Measurements from ENCODE around the gene PRAC2.

GRCh38 chr17:48770954-48771353 lies 48.0 kb downstream of the PRAC2 start:
- TF ChIP-seq CTCF (IDR thresholded peaks at IDR 0.05) (no peak), POLR2A (IDR thresholded peaks at IDR 0.05) (no peak)

Measured in esophagus squamous epithelium (tissue), 4 donors.